SKM-1 (cell line): Measurements from ENCODE around the gene TRPM2.

Experiments
- DNase-seq: peaks from one replicate; lab custom pipeline; 2025; ENCODE audit not compliant: unreplicated experiment; lab: John Stamatoyannopoulos, UW

The TRPM2 gene

DNA sequence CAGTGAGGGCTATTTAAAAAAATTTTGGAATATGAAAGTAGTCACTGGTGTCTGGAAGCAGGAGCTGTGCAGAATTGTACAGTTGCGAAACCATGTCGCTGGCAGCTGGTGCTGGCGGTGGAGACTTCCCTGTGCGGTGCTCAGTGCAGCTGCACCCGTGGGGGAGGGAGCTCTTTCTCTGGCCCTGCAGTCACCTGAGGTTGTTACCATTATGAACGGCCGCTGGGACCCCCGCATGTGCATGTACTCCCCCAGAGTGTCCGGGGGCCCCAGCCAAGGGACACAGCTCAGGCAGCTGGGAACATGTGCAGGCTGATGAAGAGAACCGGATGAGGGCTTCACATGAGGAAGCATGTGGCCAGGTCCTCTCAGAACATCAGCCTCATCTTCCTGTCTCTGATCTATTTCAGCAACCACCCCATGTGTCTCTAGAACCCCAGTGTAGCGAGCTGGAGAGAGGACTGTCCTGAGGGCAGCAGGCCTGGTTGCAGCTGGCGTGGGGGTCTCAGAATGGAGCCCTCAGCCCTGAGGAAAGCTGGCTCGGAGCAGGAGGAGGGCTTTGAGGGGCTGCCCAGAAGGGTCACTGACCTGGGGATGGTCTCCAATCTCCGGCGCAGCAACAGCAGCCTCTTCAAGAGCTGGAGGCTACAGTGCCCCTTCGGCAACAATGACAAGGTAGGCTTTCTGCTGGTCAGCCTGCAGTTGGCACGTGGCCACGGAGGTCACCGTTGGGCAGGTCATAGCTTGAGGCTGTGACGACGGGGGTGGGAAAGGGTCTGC, at the start of gene TRPM2:
TSS of gene TRPM2 (plus strand) at position 431 of the 780 bp plus-strand sequence. CDS start at position 511, 80 bp downstream.
- peak; percentile 91 for DNase-seq

DNA sequence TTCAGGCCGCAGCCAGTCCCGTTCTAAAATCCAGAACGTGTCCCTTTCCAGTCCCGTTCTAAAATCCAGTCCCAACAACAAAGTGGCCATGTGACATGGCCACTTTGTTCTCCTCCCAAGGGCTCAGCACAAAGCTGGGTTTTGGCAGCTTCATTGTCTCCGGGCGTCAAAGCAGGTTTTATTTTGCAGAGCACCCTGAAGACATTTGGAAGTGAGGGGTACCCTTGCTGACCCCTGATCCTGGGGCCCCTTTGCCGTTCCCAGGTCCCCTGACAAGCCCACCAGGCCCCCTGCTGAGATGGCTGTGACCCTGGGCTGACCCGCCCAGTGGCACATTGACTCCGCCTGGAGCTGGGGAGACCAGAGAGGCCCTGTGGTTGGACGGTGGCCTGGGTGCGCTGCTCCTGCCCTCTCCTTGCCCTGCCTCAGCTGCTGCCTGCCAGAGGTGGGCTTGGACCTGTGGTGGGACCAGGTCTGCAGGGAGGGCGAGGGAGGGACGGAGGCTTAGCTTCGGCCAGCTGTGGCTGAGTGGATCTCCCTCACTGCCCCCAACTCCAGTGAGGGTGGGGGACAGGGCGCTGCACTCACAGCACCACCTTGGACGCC, 49.3 kb upstream of the TRPM2 start:
- no peak for DNase-seq

DNA sequence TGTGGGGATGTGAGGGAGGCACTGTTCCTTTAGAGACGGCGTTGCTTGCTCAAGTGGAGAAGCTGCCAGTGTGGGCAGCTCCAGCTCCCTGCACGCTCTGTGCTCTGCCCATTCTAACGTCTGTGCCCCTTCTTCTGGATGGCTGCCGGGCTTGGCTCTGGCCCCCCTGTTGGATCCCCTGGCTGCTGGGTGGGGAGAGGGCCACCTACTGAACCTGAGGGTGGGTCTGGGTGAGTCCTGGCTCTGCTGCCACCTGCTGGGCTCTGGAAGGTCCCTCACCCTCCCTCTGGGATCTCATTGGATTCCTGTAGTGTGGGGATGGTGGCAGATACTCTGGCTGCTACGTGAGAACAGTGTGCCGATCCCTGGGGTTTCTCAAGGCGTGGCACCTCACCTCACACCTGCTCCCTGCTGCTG, 48.5 kb upstream of the TRPM2 start:
- DNase-seq, result no peak

DNA sequence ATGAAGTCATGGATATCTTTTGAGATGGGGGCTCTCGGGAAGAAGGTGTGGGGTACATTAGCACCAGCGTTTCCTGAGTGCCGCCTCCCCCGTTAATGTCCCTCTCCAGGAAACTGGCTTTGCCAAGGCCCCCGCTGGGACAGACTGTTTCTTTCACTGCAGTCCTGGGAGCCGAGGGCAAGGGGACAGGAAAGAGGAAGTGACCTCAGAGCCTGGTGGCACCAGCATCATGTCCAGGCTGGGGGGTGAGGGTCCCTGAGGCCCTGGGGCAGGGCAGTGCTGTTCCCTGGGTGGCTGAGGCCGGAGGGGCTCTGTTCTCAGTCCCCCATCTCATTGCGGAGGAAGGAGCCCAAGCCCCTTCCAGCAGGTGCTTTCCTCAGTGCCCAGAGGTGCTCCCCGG, 47.7 kb upstream of the TRPM2 start:
- no peak for DNase-seq

DNA sequence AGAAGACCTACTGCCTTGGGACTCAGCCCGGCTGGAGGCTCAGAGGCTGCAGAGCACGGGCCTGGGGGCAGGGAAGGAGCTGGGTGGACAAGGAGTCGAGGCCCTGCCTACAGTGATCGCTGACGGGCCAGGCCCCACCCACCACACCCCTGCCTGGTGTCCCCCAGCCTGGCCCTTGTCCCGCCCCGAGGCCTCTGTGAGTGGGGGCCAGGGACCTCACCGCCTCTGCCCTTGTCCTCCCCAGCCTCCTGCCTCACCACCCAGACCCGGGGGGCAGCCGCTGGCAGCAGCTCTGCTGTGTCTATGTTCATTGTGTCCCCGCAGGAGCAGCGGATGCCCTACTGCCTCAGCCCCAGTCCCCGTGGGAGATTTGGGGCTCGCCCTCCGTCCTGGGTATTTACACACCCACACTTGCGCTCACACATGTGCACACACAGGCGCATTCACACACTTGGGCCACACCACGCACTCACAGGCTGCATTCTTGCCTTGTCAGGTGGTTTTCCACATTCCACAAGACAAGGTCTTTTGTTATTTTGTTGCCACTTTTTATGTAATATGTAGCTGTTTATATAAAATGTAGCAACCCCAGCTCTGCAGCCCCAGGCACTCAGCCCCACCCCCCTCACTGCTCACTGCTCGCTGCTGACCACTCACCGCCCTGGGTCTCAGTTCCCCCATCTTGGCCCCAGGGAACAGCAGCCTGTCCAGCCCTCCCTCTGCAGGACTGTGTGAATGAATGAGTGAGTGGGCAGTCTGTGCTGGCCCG, 46.3 kb upstream of the TRPM2 start:
- no peak for DNase-seq

DNA sequence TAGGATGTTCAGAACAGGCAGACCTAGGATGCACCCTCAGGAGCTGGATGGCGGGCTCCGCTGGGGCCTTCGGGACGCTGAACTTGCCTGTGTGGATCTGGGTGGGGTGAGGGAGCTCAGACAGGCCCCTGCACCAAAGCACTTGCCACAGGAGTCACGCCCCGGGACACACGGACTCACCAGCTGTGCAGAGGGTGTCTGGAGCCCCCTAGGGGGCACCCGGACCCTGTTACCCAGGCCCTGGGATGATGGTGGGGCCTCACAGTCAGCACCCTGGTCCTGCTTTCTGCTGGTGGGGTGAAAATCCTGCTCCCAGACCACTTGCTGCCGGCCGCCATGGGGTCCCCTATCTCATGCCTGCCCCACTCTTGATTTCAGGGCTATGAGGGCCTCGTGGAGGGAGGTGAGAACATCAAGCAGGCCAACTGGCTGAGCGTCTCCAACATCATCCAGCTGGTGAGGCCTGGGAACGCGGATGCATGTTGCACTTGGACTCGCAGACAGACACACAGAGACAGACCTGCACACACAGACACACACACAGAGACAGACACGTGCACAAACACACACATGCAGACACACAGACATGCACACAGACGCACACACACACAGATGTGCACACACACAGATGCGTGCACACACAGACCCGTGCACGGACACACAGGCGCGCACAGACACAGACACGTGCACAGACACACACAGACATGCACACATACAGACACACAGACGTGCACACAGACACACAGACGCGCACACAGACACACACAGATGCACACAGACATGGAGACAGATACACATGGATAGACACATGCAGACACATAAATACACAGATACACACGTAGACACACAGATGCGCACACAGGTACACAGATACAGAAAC, 42.6 kb upstream of the TRPM2 start:
- DNase-seq, result no peak

DNA sequence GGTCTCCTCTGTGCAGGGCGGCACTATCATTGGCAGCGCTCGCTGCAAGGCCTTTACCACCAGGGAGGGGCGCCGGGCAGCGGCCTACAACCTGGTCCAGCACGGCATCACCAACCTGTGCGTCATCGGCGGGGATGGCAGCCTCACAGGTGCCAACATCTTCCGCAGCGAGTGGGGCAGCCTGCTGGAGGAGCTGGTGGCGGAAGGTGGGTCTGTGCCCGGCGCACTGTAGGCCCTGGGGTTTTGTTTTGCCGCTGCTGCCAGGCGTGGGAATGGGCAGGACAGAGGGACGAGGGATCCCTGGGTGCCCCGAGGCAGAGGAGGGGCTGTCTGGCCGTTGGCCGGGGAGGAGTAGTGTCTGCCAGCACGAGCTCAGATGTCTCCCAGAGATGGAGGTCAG, 41.3 kb upstream of the TRPM2 start:
- no peak for DNase-seq

DNA sequence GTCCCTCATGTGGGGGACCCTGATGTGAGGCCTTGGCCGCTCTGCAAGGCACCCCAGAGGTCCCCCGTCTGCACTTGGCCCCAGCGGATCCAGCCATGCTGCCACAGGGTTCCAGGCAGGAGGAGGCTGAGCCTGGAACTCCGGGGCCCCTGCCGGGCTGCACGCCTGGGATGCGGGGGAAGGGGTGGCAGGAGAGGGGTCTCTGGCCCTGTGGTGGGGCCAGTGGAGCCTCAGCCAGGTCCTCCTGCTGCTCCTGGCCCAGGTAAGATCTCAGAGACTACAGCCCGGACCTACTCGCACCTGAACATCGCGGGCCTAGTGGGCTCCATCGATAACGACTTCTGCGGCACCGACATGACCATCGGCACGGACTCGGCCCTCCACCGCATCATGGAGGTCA, 40.7 kb upstream of the TRPM2 start:
- DNase-seq, result no peak

DNA sequence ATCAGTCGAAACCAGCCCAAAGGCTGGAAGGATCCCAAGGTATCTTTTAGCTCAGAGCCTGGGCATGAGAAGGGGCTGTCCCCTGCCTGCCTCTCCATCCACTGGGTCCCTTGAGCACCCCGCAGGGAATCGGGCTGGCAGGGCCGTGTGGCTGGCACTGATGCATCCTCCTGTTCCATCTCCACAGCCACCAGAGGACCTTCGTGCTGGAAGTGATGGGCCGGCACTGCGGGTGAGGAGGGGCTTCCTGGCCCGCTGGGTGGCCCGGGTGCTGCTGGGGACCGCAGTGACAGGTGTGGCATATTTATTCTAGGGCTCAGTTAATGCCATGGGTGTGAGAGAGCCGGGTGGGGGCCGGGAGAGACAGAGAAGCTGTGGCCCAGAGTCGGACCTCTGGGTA, 40.0 kb upstream of the TRPM2 start:
- no peak for DNase-seq

DNA sequence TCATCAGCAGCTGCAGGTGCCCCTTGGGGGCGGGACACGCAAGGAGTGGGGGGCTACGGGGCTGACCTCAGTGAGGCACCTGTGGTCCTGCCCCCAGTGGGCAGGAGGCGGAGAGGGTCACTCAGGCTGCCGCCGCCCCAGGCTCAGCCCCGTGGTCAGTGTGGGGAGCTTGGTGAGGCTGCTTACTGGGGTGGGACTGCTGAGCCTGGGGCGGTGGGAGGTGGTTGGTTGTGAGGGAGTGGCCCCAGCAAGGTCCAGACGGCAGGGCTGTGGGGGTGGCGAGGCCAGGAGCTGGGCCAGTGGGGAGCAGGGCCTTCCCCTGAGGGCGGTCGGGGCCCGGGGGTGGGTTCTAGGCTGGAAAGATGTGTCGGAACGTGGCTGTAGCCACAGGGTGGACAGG, 39.3 kb upstream of the TRPM2 start:
- no peak for DNase-seq

DNA sequence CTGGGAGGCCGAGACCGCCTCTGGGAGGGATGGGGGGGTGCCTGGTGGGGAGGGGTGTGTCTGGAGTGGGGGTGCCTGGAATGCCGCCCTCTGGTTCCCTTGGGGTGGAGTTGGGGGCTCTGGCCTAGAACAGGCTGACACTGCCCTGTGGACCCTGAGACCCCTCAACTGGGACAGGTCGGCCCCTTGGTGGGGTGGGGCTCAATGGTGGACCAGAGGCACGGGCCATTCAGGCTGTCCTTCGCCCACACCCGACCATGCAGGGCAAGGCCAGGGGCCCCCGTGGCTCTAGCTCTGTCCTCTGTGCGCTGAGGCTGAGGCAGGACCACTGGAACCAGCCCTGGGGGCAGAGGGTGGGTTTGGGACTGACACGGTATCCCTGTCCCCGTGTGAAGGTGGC, 38.9 kb upstream of the TRPM2 start:
- no peak for DNase-seq

DNA sequence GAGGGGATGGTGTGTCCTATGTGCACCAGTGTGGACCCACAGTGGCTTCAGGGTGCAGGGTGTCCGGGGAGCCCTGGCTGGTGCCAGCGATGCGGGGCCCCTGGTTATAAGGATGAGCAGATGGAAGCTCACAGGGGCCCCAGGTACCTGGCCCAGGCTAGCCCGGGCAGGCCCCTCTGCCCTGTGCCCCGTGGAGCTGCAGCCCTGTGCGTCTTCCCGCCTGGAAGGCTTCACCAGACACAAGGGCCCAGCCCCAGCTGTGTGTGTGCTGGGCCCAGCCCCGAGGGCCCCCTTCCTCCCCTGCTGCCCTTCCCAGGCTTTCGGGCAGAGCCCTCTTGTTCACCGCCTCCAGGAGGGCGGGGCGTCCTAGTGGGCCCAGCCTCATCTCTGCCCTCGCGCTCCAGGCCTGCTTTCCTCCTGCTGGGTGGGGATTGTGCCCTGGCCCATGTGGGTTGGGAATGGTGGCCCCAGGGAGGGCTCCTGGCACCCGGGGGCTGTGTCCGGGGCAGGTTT, 37.7 kb upstream of the TRPM2 start:
- DNase-seq, result no peak

DNA sequence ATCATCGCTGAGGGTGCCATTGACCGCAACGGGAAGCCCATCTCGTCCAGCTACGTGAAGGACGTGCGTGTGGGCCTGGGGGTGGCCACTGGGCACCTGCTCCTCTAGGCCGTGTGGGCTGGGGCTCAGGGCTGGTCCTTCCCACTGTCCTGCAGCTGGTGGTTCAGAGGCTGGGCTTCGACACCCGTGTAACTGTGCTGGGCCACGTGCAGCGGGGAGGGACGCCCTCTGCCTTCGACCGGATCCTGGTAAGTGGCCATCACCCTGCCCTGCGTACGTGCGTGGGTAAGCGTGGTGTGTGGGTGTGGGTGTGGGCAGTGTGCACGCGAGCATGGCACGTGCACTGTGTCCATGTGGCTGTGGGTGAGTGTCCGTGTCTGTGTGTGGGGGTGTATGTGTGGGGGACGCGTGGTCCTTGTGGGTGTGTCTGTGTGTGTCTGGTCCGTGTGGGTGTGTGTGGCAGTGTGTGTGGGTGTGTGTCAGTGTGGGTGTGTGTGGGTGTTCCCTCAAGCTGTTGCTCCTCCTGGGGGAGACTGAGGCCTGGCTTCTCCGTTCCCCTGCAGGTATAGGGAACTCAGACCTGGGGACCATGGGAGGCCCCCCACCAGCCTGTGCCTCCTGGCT, 37.0 kb upstream of the TRPM2 start:
- no peak for DNase-seq

DNA sequence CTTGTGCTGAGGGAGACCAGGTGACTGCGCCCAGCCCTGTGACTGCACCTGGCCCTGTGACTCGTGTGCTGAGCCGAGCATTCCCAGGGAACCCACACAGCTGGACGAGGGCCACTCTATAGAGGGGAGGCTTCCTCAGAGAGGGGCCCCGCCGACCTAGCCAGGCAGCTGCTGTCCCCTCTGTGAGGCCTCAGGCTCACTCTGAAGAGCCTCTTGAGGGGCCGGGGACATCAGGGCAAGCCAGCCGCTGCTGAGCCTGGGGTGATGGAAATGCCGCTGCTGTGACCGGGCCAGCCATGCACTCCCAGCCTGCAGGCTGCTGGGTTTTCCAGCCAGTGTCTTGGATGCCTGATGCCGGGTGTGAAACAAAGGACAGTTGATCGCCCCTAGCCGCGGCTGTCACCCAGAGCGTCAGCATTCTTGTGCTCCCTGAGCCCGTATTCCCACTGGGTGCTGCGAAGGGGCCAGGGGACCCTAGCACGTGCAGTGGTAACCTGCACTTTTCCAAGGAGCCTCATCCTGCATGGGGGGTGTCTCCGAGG, 36.1 kb upstream of the TRPM2 start:
- no peak for DNase-seq

DNA sequence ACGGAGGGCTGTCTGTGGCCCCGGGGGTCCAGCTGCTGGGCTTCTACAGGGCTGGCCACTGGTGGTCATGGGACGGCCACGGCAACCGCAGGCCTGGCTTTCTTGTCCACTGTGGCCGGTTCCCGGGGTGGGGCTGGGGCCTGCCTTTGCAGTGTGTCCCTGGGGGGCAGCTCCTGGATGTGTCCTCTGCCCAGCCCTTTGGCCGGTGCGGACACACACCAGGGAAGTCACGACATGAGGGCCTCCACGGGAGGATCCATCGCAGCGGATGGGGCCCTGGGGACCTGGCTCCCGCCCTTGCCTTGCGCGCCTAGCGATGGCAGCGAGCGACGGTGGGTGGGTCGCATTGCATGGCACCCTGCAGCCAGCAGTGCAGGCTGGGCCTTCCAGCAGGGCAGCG, 35.5 kb upstream of the TRPM2 start:
- no peak for DNase-seq

DNA sequence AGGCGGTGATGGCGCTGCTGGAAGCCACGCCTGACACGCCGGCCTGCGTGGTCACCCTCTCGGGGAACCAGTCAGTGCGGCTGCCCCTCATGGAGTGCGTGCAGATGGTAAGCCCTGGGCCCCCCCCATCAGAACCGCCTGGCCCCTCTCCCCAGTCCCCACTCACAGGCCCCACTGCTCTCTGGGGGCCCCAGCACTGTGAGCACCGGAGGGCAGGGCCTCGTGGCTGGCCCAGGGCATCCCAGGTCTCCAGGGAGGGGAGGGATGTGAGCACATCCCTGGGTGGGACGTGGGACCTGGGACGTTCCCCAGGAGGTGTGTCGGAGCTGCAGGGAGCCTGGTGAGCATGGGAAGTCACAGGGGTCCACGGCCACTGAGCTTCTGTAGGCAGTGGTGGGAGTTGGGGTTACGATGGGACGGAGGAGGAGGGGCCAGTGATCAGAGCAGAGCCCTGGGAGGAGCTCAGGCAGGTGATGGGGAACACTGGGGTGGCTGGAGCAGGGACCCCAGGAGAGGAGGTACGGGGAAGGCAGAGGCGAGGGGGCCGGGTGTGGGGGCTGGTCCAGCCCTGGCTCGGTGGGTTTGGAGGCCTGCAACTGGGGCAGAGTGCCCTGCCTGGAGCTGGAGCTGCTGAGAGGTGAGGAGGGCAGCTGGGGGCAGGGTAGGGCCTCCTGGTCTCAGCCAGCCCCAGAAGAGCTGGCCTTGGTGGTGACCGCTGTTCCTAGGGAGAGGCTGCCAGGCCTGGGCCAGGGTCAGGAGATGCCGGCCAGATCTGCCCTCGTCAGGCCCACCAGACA, 34.7 kb upstream of the TRPM2 start:
- DNase-seq, result no peak

DNA sequence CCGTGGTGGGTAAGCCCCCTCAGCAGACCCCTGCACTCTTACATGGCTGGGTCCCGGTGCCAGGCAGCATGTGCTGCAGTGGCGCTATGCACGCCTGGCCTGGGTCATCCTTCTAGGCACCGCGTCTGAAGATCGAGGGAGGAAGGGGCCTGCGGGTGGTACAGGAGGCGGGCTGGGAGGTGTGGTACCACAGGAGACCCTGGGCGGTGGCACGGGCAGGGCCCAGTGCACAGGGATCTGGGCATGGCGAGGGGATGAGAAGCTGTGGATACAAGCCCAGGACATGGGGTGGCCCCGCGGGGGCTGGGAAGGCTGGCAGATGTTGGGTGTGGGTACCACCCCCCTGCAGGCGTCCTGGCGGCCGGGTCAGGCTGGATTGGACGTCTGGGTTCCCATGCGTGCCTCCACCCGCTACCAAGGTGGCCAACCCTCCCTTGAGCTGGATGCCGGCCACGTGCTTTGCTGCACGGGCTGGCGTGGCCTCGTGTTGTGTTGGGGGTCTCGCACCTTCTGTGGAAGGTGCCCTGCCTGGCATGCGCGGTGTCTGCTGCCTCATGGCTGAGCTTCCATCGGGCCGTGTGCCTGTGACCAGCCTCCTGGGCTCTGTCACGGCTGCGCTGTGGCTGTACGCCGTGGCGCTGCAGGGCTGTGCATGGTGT, 33.9 kb upstream of the TRPM2 start:
- no peak for DNase-seq

DNA sequence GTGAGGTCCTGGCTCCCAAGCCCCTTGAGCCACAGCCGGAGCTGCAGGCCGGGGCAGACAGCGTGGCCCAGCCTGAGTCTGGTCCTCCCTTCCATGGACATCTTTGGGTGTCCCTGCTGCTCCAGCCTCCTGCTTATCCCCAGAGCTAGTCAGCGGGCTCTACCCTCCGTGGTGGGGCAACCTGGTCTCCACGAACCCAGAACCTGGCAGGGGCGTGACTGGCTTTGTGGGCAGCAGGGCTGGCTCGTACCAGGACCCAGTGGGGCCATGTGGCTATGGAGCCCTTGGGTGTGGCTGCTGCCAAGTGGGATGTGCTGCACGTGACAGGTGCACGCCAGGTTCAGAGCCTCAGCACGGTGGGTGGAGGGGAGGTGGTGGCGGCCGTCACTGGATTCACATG, 32.6 kb upstream of the TRPM2 start:
- no peak for DNase-seq
